ENCODE results near the gene STX1B. TPM values are rescaled to one million over a fixed set of nuclear protein-coding genes. Genes with fewer than 3 reads are reported as not detected.
A peak's percentile ranks its signal among the peaks of the same experiment; 100 is the strongest.

STX1B gene
- total and polyA plus RNA-seq, 2 of the 8 experiments (the other 6 are each of a cell fraction or from before 2014, with no cell fraction given): 8.9 to 20.2 TPM

- no peaks in the 10 kb centered on the region for H3K79me1 ChIP-seq (ENCODE audit: low read depth, low read length)
- H2BK5ac ChIP-seq (ENCODE audit: low read depth, low read length): no peak overlapping the region
- no peaks in the 10 kb centered on the region for H3K9me3 ChIP-seq (ENCODE audit: insufficient read depth in 2 of 2, low read depth in 1 of 2, low read length in 1 of 2)
- H3K27ac ChIP-seq (ENCODE audit: low read depth, low read length): no peak overlapping the region; the same call in 1 of the 2 replicates
- no peaks in the 10 kb centered on the region; a peak in 1 of 7 replicates for H3K4me1 ChIP-seq (replicated peaks in 1 of 4; ENCODE audit: control insufficient read depth in 3 of 4, insufficient read depth in 4 of 4, low read length in 3 of 4)
- H2BK15ac ChIP-seq (ENCODE audit: low read length): no peak overlapping the region
- H2AFZ ChIP-seq (ENCODE audit: low read length): no peak overlapping the region
- no peak overlapping the region for H2BK20ac ChIP-seq (ENCODE audit: low read length)
- POLR2A ChIA-PET (ENCODE audit: partially characterized antibody): interaction anchor here (1.0 to 1.9 kb wide), 4 partner anchors 10 to 38 kb away, joined by 3 to 10 read pairs (median 3); partner anchors contain the start of genes ZNF646 and ZNF668
- no peaks in the 10 kb centered on the region for H3K79me2 ChIP-seq (ENCODE audit: control insufficient read depth in 1 of 2, insufficient read depth in 2 of 2, low read length in 2 of 2)
- no peak overlapping the region for H4K91ac ChIP-seq (replicated peaks; ENCODE audit: insufficient read length, low read length)
- 0 out of 8 replicates have a peak, but pooled peaks cover 0 to 2% (median under 1%) of the 10 kb centered on the region in 4 experiments for H3K36me3 ChIP-seq (ENCODE audit: control insufficient read depth in 2 of 4, insufficient read depth in 4 of 4, low read length in 3 of 4)
- no peak overlapping the region for H3K14ac ChIP-seq (ENCODE audit: insufficient read length)
- no peaks in the 10 kb centered on the region for H3K23me2 ChIP-seq (ENCODE audit: low read depth, low read length)
- no peak overlapping the region for H3K18ac ChIP-seq (ENCODE audit: extremely low read depth, low read length)
- 82% methylated on average over 3 of the region's 4 CpGs; no CpG with 5 or more reads in 1 of the 2 experiments for WGBS, 2 experiments (ENCODE audit: extremely low coverage in 1 of 2, insufficient coverage in 1 of 2, insufficient read length in 1 of 2, insufficient replicate concordance in 2 of 2, low coverage in 1 of 2, low lambda C conversion rate in 2 of 2, missing lambda C conversion rate in 1 of 2)
- H3K9ac ChIP-seq (replicated peaks in 1 of 4; ENCODE audit: extremely low read depth in 1 of 4, low read depth in 3 of 4, low read length in 3 of 4): no peak overlapping the region
- peak overlapping the region; percentile 10 for H2BK120ac ChIP-seq (replicated peaks; ENCODE audit: low read depth, low read length)
- H4K8ac ChIP-seq (ENCODE audit: extremely low read depth, insufficient read depth, low read length): no peak overlapping the region
- H3K4me3 ChIP-seq (ENCODE audit: extremely low read depth in 1 of 4, insufficient read depth in 2 of 4, low read depth in 3 of 4, low read length in 4 of 4): no peak overlapping the region
- no peak overlapping the region for H2AK5ac ChIP-seq (ENCODE audit: low read depth, low read length)
- peaks cover 0 to under 1% of the 10 kb centered on the region in 2 experiments for H4K20me1 ChIP-seq (replicated peaks in 1 of 2; ENCODE audit: control insufficient read depth in 1 of 2, insufficient read depth in 2 of 2, low read length in 2 of 2)
- no peak overlapping the region for H3K56ac ChIP-seq (replicated peaks; ENCODE audit: insufficient read length, low read depth, low read length)
- H3K4me2 ChIP-seq (ENCODE audit: insufficient read depth in 1 of 2, low read depth in 2 of 2, low read length in 2 of 2): peak overlapping the region in 1 of 2 experiments; percentile 38; a peak in 2 of 4 replicates
- H2BK12ac ChIP-seq (ENCODE audit: low read depth, low read length): no peak overlapping the region
- no peak overlapping the region for H3K4ac ChIP-seq (replicated peaks; ENCODE audit: insufficient read length, low read depth, low read length)
- FAIRE-seq (peak; percentile 28), DNase-seq (ENCODE audit: low read depth in 1 of 2, low spot score in 2 of 2) (peak in 1 of 2 experiments; percentile 48)
- no peak overlapping the region for H3K23ac ChIP-seq (ENCODE audit: insufficient read length)
- no peaks in the 10 kb centered on the region for H3K27me3 ChIP-seq (replicated peaks in 1 of 4; ENCODE audit: control insufficient read depth in 3 of 4, extremely low read depth in 1 of 4, insufficient read depth in 3 of 4, low read length in 3 of 4)
- no peak overlapping the region for H4K5ac ChIP-seq (ENCODE audit: insufficient read length, low read depth, low read length)
- CTCF ChIA-PET (ENCODE audit: partially characterized antibody): interaction anchor here (0.6 to 1.4 kb wide), 4 partner anchors 11 to 1896 kb away, joined by 3 to 6 read pairs (median 4); no protein-coding TSS in a partner anchor
- no peak for TF ChIP-seq SUZ12 (IDR thresholded peaks at IDR 0.05; ENCODE audit: low read length)
- TF ChIP-seq, protein P1, sequence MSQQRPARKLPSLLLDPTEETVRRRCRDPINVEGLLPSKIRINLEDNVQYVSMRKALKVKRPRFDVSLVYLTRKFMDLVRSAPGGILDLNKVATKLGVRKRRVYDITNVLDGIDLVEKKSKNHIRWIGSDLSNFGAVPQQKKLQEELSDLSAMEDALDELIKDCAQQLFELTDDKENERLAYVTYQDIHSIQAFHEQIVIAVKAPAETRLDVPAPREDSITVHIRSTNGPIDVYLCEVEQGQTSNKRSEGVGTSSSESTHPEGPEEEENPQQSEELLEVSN (IDR thresholded peaks at IDR 0.05): no peak
- no peak for TF ChIP-seq TAF1 (IDR thresholded peaks at IDR 0.05; ENCODE audit: low read depth, low read length)
- no peak for TF ChIP-seq CREB1 (IDR thresholded peaks at IDR 0.05)
- TF ChIP-seq CTBP2 (IDR thresholded peaks at IDR 0.05; ENCODE audit: borderline replicate concordance, insufficient read depth, insufficient read length, low read length): no peak
- no peak for TF ChIP-seq JUND (IDR thresholded peaks at IDR 0.05; ENCODE audit: low read length)
- TF ChIP-seq SIX5 (IDR thresholded peaks at IDR 0.05; ENCODE audit: low read depth, low read length): no peak
- TF ChIP-seq YY1 (IDR thresholded peaks at IDR 0.05; ENCODE audit: low read depth, low read length): peak; percentile 71; the same call in 1 of the 2 replicates
- TF ChIP-seq TEAD4 (IDR thresholded peaks at IDR 0.05; ENCODE audit: low read depth, low read length): no peak
- 0 out of 2 replicates have a peak, but pooled peaks have one; percentile 10 for TF ChIP-seq TCF12 (IDR thresholded peaks at IDR 0.05; ENCODE audit: low read depth, low read length)
- TF ChIP-seq BCL11A (IDR thresholded peaks at IDR 0.05; ENCODE audit: low read depth in 2 of 2, low read length in 2 of 2): no peak
- TF ChIP-seq POLR2AphosphoS5 (IDR thresholded peaks at IDR 0.05; ENCODE audit: low read depth, low read length): no peak
- no peak for TF ChIP-seq CHD2 (IDR thresholded peaks at IDR 0.05; ENCODE audit: low read length)
- no peak for TF ChIP-seq NANOG (IDR thresholded peaks at IDR 0.05; ENCODE audit: insufficient read depth, low read depth, low read length, poor library complexity, severe bottlenecking)
Measured at GRCh38 chr16:31055613-31056012, 45.2 kb upstream of the STX1B start.
